Activated T-cell treated with anti-CD3 and anti-CD28 coated beads, Interleukin-2, amount 50 U/mL, for 72 hours (primary cell): ENCODE measurements around the gene GABRA5. TPM values are rescaled to one million over a fixed set of nuclear protein-coding genes. Genes with fewer than 3 reads are reported as not detected.
"Not testable (repeated sequence)": the region's sequence is repeated elsewhere in the genome, so short reads cannot be mapped to it uniquely, and the experiment has no call there.

Experiments used
- ATAC-seq, 2 donors: fragments of 150-1000 bp; cut with Tn5 transposase; replicated peaks in 1 of 2; 2 replicates each; pipeline ENCODE4 v1.10.0; 2021; ENCODE audit warnings: moderate library complexity in 2 of 2, mild to moderate bottlenecking in 1 of 2
- DNase-seq, 2 donors: peaks; one replicate each; pipeline ENCODE4 v3.0.0; 2021 to 2022; ENCODE audit warnings: mixed read lengths in 1 of 2
- H3K27ac Mint-ChIP-seq: one replicate; pipeline ENCODE4 v1.8.0; 2022; ENCODE audit warnings: mild to moderate bottlenecking, moderate library complexity, mixed read lengths
- H3K27me3 Mint-ChIP-seq: one replicate; pipeline ENCODE4 v1.8.0; 2022; ENCODE audit warnings: low read depth, mixed read lengths
- H3K36me3 Mint-ChIP-seq, 2 donors: one replicate each; pipeline ENCODE4 v1.8.0; 2022; ENCODE audit warnings: mixed read lengths in 2 of 2, mild to moderate bottlenecking in 1 of 2; ENCODE audit not compliant: insufficient read depth in 2 of 2
- H3K4me1 Mint-ChIP-seq: one replicate; pipeline ENCODE4 v1.8.0; 2022; ENCODE audit warnings: low read depth, mixed read lengths
- H3K4me3 Mint-ChIP-seq, 2 donors: one replicate each; pipeline ENCODE4 v1.8.0; 2022; ENCODE audit warnings: mild to moderate bottlenecking in 2 of 2, mixed read lengths in 2 of 2, moderate library complexity in 2 of 2
- H3K9me3 Mint-ChIP-seq, 2 donors: one replicate each; pipeline ENCODE4 v1.8.0; 2022; ENCODE audit warnings: mixed read lengths in 2 of 2
- total RNA-seq, 2 donors: library from RNA; stranded (reverse); gene quantifications; one replicate each; pipeline ENCODE4 v1.2.3, GENCODE V29; 2022

Gene GABRA5
- not detected for total RNA-seq

- DNase-seq (no peak), ATAC-seq (no peak)
- Mint-ChIP-seq H3K36me3 (no peaks in the 10 kb centered on the region), H3K4me3 (no peak within 1 kb of the TSS), H3K9me3 (peaks cover 0 to 2% of the 10 kb centered on the region in 2 donors), H3K27me3 (peaks cover 23% of the 10 kb centered on the region), H3K27ac (no peak within 1 kb of the TSS), H3K4me1 (no peaks in the 10 kb centered on the region)
Measured at GRCh38 chr15:26866298-26867199, at the start of gene GABRA5. TSS of gene GABRA5 (plus strand) at chr15:26867062. CDS start at chr15:26869249, 2,187 bp downstream.

DNA sequence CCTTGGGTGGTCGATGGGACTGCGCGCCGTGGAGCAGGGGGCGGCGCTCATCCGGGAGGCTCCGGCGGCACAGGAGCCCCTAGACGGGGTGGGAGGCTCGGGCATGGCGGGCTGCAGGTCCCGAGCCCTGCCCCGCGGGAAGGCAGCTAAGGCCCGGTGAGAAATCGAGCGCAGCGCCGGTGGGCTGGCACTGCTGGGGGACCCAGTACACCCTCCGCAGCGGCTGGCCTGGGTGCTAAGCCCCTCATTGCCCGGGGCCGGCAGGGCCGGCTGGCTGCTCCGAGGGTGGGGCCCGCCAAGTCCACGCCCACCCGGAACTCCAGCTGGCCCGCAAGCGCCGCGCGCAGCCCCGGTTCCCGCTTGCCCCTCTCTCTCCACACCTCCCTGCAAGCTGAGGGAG is 35.7 kb upstream of the GABRA5 start:
- ATAC-seq, H3K36me3 Mint-ChIP-seq, DNase-seq, H3K4me3 Mint-ChIP-seq, H3K27me3 Mint-ChIP-seq, H3K27ac Mint-ChIP-seq, H3K4me1 Mint-ChIP-seq: not testable (repeated sequence)
- H3K9me3 Mint-ChIP-seq = peaks cover 1 to 11% of the 10 kb centered on the region in 2 donors

GRCh38 chr15:26831951-26832350 is 34.9 kb upstream of the GABRA5 start:
- H3K4me3 Mint-ChIP-seq = no peak overlapping the region
- peaks cover 0 to 4% of the 10 kb centered on the region in 2 donors for H3K36me3 Mint-ChIP-seq
- ATAC-seq = no peak
- H3K27me3 Mint-ChIP-seq = no peaks in the 10 kb centered on the region
- no peak overlapping the region for H3K27ac Mint-ChIP-seq
- no peaks in the 10 kb centered on the region for H3K4me1 Mint-ChIP-seq
- DNase-seq = no peak
- H3K9me3 Mint-ChIP-seq = peaks cover 1 to 14% of the 10 kb centered on the region in 2 donors

GRCh38 chr15:26838742-26839460 is 28.0 kb upstream of the GABRA5 start:
- Mint-ChIP-seq H3K4me3 (no peak overlapping the region), H3K27me3 (peaks cover 5% of the 10 kb centered on the region), H3K4me1 (no peaks in the 10 kb centered on the region), H3K36me3 (peaks cover 0 to 5% of the 10 kb centered on the region in 2 donors), H3K27ac (no peak overlapping the region), H3K9me3 (peaks cover 7 to 10% of the 10 kb centered on the region in 2 donors)
- peak in 1 of 2 donors; percentile 18 for DNase-seq
- no peak for ATAC-seq

DNA sequence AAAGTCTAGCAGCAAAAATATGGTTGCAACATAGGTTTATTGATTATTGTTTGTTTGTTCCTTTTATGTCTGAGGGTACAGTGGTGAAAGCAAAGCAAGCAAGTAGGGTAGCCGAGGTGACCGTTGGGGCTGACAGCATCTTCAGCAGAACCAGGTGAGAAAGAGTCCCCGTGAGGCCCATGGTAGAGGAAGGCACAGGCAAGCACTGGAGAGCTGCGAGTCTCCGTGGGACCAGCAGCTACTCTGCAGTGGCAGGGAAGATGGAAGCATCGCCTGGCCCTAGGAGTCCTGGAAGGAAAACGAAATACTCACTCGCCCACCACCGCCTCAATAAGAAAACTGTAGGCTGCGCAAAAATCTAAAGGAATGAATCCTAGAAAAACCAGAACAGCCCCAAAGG is 25.3 kb upstream of the GABRA5 start:
- no peak for ATAC-seq
- Mint-ChIP-seq H3K4me1 (no peaks in the 10 kb centered on the region), H3K36me3 (peaks cover 0 to 5% of the 10 kb centered on the region in 2 donors)

DNA sequence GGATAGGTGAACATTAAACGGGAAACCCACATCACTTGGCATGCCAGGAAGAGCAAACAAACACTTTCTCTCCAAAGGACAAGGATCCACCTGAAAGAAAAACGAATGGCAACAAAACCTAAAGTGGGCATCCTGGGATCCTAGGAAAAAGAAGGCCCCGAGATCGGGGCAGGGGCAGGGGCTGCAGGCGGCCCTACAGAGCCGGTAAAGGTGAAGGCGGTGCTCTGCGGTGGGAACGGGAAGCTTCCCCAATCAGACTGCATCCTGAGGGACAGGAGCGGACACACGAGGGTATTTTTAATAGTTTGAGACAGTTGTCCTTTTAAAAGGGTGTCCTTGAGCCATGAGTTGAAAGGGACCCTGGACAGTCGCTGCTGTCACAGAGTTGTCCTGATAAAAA is 24.9 kb upstream of the GABRA5 start:
- Mint-ChIP-seq H3K36me3 (peaks cover 0 to 5% of the 10 kb centered on the region in 2 donors), H3K9me3 (peaks cover 6 to 7% of the 10 kb centered on the region in 2 donors), H3K27ac (no peak overlapping the region), H3K4me3 (no peak overlapping the region), H3K27me3 (peaks cover 5% of the 10 kb centered on the region), H3K4me1 (no peaks in the 10 kb centered on the region)
- ATAC-seq (no peak), DNase-seq (no peak)

More for the DNA sequence above, 25.3 kb upstream of the GABRA5 start:
- DNase-seq = no peak
- H3K4me3 Mint-ChIP-seq = no peak overlapping the region
- no peak overlapping the region for H3K27ac Mint-ChIP-seq
- H3K27me3 Mint-ChIP-seq = peaks cover 5% of the 10 kb centered on the region
- H3K9me3 Mint-ChIP-seq = peaks cover 5 to 10% of the 10 kb centered on the region in 2 donors

GRCh38 chr15:26842391-26842790 is 24.5 kb upstream of the GABRA5 start:
- Mint-ChIP-seq H3K4me3 (no peak overlapping the region), H3K36me3 (peaks cover 0 to 5% of the 10 kb centered on the region in 2 donors), H3K27me3 (peaks cover 5% of the 10 kb centered on the region), H3K4me1 (no peaks in the 10 kb centered on the region), H3K27ac (no peak overlapping the region), H3K9me3 (peaks cover 5 to 6% of the 10 kb centered on the region in 2 donors)
- no peak for DNase-seq
- ATAC-seq = no peak

GRCh38 chr15:26844901-26845300 is 22.0 kb upstream of the GABRA5 start:
- H3K9me3 Mint-ChIP-seq = peaks cover 9 to 11% of the 10 kb centered on the region in 2 donors
- H3K4me3 Mint-ChIP-seq = no peak overlapping the region
- H3K27me3 Mint-ChIP-seq = no peaks in the 10 kb centered on the region
- H3K27ac Mint-ChIP-seq = no peak overlapping the region
- H3K4me1 Mint-ChIP-seq = no peaks in the 10 kb centered on the region
- ATAC-seq = no peak
- H3K36me3 Mint-ChIP-seq = peaks cover 0 to 3% of the 10 kb centered on the region in 2 donors
- no peak for DNase-seq

- no peak overlapping the region for H3K27ac Mint-ChIP-seq
- no peak for DNase-seq
- H3K36me3 Mint-ChIP-seq = no peaks in the 10 kb centered on the region
- no peak for ATAC-seq
- H3K27me3 Mint-ChIP-seq = no peaks in the 10 kb centered on the region
- no peak overlapping the region for H3K4me3 Mint-ChIP-seq
- H3K4me1 Mint-ChIP-seq = no peaks in the 10 kb centered on the region
- peaks cover 9% of the 10 kb centered on the region in 2 donors for H3K9me3 Mint-ChIP-seq
Measured at GRCh38 chr15:26848498-26848897, 18.4 kb upstream of the GABRA5 start.

- Mint-ChIP-seq H3K4me1 (no peaks in the 10 kb centered on the region), H3K36me3 (no peaks in the 10 kb centered on the region), H3K27me3 (no peaks in the 10 kb centered on the region), H3K9me3 (peaks cover 9% of the 10 kb centered on the region in 2 donors), H3K27ac (no peak overlapping the region), H3K4me3 (no peak overlapping the region)
- ATAC-seq (no peak), DNase-seq (no peak)
Measured at GRCh38 chr15:26850161-26850560, 16.7 kb upstream of the GABRA5 start.

GRCh38 chr15:26852980-26853379 is 13.9 kb upstream of the GABRA5 start:
- ATAC-seq (no peak), DNase-seq (no peak)
- Mint-ChIP-seq H3K9me3 (peaks cover 7 to 9% of the 10 kb centered on the region in 2 donors), H3K4me3 (no peak overlapping the region), H3K27ac (no peak overlapping the region), H3K27me3 (no peaks in the 10 kb centered on the region), H3K36me3 (no peaks in the 10 kb centered on the region), H3K4me1 (no peaks in the 10 kb centered on the region)

GRCh38 chr15:26854435-26854834 is 12.4 kb upstream of the GABRA5 start:
- Mint-ChIP-seq H3K27ac (no peak overlapping the region), H3K9me3 (peaks cover 0 to under 1% of the 10 kb centered on the region in 2 donors), H3K27me3 (no peaks in the 10 kb centered on the region), H3K4me3 (no peak overlapping the region), H3K4me1 (no peaks in the 10 kb centered on the region), H3K36me3 (no peaks in the 10 kb centered on the region)
- ATAC-seq = no peak
- no peak for DNase-seq

DNA sequence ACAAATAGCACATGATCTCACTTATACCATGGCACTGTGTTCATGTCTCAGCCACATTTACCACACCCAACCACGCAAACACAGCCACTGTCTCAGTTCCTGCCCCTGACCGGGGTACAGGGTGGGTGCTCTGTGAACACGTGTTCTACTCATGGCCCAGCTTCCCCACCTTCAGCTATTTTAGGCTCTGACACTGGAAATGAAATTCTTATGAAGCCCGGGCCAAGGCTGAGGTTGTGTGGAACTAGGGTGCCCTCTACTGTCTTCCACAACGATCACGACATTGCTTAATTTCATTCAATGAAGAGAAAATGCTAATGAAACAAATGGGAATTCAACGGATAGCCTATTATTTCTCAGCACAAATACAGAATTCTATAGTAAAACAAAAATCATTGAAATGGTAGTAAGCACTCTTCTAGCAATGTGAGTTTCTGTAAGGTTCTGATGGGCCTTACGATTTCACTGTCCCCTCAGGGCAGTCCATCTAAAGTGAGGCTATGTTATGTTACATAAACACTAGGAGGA is 2.1 kb upstream of the GABRA5 start:
- H3K9me3 Mint-ChIP-seq = peaks cover 2% of the 10 kb centered on the region in 2 donors
- no peak overlapping the region for H3K27ac Mint-ChIP-seq
- DNase-seq (no peak), ATAC-seq (no peak)
- no peaks in the 10 kb centered on the region for H3K36me3 Mint-ChIP-seq
- H3K4me1 Mint-ChIP-seq = no peaks in the 10 kb centered on the region
- peaks cover 23% of the 10 kb centered on the region for H3K27me3 Mint-ChIP-seq
- H3K4me3 Mint-ChIP-seq = no peak overlapping the region
